Left lung (tissue), 10 donors: ENCODE data around the gene WSCD2. TPM values are rescaled to one million over a fixed set of nuclear protein-coding genes. Genes with fewer than 3 reads are reported as not detected.

Source experiments
- ATAC-seq: fragments of 200-7000 bp; cut with Tn5 transposase; one replicate; pipeline ENCODE4 v1.9.1; 2020; ENCODE audit warnings: moderate library complexity
- DNase-seq, 4 donors: peaks; one replicate each; pipeline ENCODE4 v3.0.0-alpha.2; 2013 to 2020
- H3K27ac ChIP-seq, 2 donors: fragments of 200-600 bp; sonication (generic) in 1 of 2; one replicate each; pipeline versions ENCODE4 v1.5.0 to v1.8.0; 2020 to 2021
- H3K27me3 ChIP-seq, 2 donors: fragments of 200-600 bp; sonication (generic) in 1 of 2; one replicate each; pipeline versions ENCODE4 v1.5.0 to v1.8.0; 2020 to 2021
- H3K36me3 ChIP-seq, 2 donors: fragments of 200-600 bp; sonication (generic) in 1 of 2; one replicate each; pipeline versions ENCODE4 v1.5.0 to v1.8.0; 2020 to 2021
- H3K4me1 ChIP-seq, 2 donors: fragments of 200-600 bp; one replicate each; pipeline ENCODE4 v1.8.0; 2021
- H3K4me3 ChIP-seq, 2 donors: fragments of 200-600 bp; sonication (generic) in 1 of 2; one replicate each; pipeline versions ENCODE4 v1.5.0 to v1.8.0; 2020 to 2021; ENCODE audit warnings: mild to moderate bottlenecking in 1 of 2
- H3K9me3 ChIP-seq, 2 donors: fragments of 200-600 bp; sonication (generic) in 1 of 2; one replicate each; pipeline versions ENCODE4 v1.5.0 to v1.8.0; 2020 to 2021
- intact Hi-C, 2 donors: fragments of 100-400 bp; cut with DNase I; formaldehyde crosslinking; loops; one replicate each; pipeline versions ENCODE4 v1.11.2 to v1.14.2; 2022
- polyA plus RNA-seq, 6 donors: library from polyadenylated mRNA; unstranded; fragments of 120-200 nt; gene quantifications; one replicate each; pipeline ENCODE4 v1.2.1, GENCODE V29; 2013; ENCODE audit not compliant: insufficient read length in 6 of 6
- total RNA-seq, 2 donors: library from RNA; stranded (reverse); fragmentation: NEBNext Ultra II Directional; extraction: Animal tissue kit (Norgen Biotek cat#: 25700); gene quantifications; one replicate each; pipeline ENCODE4 v1.2.1, GENCODE V29; 2021
- TF ChIP-seq, protein P1 (sequence below), 2 donors: fragments of 200-600 bp; sonication (generic) in 1 of 2; IDR thresholded peaks; one replicate each; pipeline versions ENCODE4 v1.5.0 to v1.8.0; 2021; ENCODE audit warnings: antibody characterized with exemption in 2 of 2
- donor health status: DM: no; HTN: yes; CAD: no.
- donor health status: DM: no; HTN: no; CAD: no.

WSCD2 gene
- total and polyA plus RNA-seq, 8 donors: 0.29 to 1.3 (median 0.47) TPM

DNA sequence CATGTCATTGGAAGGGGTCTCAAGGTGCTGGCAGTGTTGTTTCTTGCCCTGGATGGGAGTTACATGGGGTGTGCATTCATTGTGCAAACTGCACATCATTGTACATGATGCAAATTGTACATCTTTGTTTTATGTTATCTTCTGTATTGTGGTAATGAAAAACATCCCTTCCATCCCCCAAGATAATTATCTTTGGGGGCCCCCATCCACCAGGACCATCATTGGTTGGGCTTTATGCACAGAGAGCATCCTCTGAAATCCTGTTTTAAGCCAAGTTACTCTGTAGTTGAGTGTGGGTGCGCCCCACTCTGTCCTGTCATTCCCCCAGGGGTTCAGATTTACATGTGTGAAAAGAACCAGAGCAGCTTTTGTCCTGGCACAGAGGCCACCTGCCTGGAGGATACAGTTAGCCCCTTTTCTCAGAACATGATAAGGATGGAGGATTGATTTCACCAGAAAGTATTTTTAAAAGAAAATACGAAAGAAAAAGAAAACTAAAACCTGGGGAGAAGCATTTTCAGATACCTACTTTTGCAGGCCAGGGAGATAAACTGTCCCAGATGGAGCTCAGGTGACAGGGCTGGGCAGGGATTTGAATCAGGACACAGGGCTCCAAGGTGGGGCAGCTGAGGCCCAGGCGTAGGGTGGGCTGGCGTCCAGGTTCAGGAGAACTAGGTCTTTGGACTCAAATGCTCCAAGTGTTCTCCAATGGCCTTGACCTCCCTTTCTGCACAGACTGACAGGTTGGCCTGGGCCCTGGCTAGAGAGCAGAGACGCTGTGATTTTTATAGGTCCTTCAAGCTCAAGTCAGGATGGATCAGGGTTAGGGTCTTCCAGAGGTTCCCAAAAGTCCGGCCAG is 17.2 kb downstream of the WSCD2 start:
- Histone ChIP-seq H3K36me3 (no peaks in the 10 kb centered on the region), H3K4me1 (no peaks in the 10 kb centered on the region), H3K27me3 (peaks cover 0 to 16% of the 10 kb centered on the region in 2 donors), H3K4me3 (no peak overlapping the region), H3K27ac (no peak overlapping the region), H3K9me3 (no peaks in the 10 kb centered on the region)
- DNase-seq (no peak), ATAC-seq (no peak)
- intact Hi-C loops: no loop called here
- TF ChIP-seq, protein P1, sequence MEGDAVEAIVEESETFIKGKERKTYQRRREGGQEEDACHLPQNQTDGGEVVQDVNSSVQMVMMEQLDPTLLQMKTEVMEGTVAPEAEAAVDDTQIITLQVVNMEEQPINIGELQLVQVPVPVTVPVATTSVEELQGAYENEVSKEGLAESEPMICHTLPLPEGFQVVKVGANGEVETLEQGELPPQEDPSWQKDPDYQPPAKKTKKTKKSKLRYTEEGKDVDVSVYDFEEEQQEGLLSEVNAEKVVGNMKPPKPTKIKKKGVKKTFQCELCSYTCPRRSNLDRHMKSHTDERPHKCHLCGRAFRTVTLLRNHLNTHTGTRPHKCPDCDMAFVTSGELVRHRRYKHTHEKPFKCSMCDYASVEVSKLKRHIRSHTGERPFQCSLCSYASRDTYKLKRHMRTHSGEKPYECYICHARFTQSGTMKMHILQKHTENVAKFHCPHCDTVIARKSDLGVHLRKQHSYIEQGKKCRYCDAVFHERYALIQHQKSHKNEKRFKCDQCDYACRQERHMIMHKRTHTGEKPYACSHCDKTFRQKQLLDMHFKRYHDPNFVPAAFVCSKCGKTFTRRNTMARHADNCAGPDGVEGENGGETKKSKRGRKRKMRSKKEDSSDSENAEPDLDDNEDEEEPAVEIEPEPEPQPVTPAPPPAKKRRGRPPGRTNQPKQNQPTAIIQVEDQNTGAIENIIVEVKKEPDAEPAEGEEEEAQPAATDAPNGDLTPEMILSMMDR (IDR thresholded peaks at IDR 0.05): no peak

DNA sequence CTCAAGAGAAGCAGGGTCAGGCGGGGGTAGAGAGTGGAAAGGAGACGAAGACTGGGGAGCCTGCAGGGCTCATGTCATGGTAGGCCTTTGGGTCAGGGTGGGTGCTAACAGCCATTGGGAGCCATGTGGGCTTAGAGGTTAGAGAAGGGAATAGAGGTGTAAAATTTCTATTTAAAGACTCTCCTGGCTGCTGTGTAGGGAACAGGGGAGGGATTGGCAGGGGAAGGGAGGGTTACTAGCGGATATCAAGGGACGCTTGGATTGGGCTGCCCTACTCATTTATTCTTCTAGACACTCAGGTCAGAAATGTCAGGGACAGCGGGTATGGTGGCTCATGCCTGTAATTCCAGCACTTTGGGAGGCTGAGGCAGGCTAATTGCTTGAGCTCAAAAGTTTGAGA is 18.2 kb downstream of the WSCD2 start:
- ATAC-seq (no peak), DNase-seq (no peak)
- H3K4me3 ChIP-seq: no peak overlapping the region
- TF ChIP-seq, protein P1 (IDR thresholded peaks at IDR 0.05): no peak
- H3K27ac ChIP-seq: no peak overlapping the region
- intact Hi-C loops: no loop called here
- H3K27me3 ChIP-seq: peaks cover 0 to 23% of the 10 kb centered on the region in 2 donors
- H3K9me3 ChIP-seq: no peaks in the 10 kb centered on the region
- no peaks in the 10 kb centered on the region for H3K36me3 ChIP-seq
- no peaks in the 10 kb centered on the region for H3K4me1 ChIP-seq

DNA sequence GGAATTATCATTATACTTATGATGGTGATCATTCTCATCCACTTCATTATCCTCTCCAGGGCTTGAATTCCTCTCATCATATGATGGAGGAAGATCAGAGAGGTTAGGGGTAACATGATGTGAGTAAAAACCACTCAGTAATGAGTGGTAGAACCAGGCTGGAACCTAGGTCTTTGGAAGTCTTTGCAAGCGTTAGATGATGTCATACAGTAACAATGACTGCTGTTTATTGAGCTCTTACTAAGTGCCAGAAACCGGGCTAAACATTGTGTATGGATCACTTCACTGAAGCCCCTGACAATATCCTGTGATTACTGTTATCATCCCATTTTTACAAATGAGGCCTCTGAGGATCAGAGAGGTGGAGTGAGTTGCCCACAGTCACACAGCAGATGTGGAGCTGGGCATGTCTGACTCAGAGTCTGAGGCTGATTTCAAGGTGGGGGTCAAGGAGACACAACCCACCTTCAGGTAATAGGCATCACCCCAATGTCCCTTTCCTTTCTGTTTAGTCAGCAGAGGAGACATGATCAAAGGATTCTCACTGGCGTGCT is 19.5 kb downstream of the WSCD2 start:
- DNase-seq (no peak), ATAC-seq (no peak)
- no peaks in the 10 kb centered on the region for H3K4me1 ChIP-seq
- H3K4me3 ChIP-seq: no peak overlapping the region
- H3K27me3 ChIP-seq: peaks cover 0 to 26% of the 10 kb centered on the region in 2 donors
- no peak overlapping the region for H3K27ac ChIP-seq
- no peaks in the 10 kb centered on the region for H3K9me3 ChIP-seq
- intact Hi-C loops: no loop called here
- TF ChIP-seq, protein P1 (IDR thresholded peaks at IDR 0.05): no peak
- no peaks in the 10 kb centered on the region for H3K36me3 ChIP-seq

DNA sequence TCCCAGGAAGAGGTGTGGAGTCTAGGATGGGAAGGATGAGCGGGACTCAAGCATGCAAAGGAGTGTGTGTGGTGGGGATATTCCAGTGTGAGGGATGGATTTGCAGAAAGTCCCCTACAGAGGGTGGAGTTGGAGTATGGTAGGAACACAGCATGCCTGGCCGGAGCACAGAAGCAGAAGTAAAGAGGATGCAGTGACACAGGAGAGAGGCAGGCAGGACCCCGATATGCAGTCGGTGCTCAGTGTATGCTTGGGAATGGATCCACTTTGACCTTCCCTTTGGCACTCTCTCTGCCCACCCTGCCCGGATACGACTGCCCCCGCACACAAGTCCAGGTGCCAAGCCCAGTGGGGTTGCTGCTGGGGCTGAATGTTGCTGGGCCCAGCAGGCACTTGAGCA is 21.3 kb downstream of the WSCD2 start:
- Histone ChIP-seq H3K36me3 (no peaks in the 10 kb centered on the region), H3K4me3 (no peak overlapping the region), H3K4me1 (no peaks in the 10 kb centered on the region), H3K27ac (no peak overlapping the region), H3K9me3 (no peaks in the 10 kb centered on the region), H3K27me3 (peaks cover 0 to 28% of the 10 kb centered on the region in 2 donors)
- no peak for DNase-seq
- no peak for ATAC-seq
- intact Hi-C loops: no loop called here
- TF ChIP-seq, protein P1 (IDR thresholded peaks at IDR 0.05): no peak

DNA sequence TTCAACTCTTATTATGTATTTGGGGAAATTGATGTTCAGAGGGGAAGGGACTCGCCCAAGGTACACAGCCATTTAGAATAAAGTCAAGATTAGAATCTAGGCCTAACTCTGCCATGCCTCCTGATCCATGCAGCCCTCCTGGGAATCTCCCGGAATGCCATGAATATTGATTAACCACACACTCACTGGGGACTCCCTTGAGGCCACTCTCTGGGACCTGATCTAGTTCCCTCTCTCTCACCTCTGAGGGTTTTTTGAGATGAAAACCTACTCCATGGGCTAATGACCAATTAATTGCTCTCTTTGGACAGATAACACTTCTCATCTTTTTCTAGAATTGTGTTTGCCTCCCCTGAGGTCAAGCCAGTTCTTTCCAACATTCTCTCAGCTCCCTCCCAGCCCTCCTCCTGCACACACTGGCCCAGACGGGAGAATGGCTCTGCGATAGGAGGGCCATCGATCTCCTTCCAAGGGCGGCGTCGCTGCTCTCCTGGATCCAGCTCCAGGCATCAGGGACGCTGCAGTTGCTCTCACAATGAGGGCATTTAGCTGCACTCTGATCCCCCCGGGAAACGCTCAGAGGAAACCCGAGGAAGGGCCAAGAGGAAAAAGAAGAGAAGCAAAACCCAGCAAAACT is 22.6 kb downstream of the WSCD2 start:
- Histone ChIP-seq H3K9me3 (no peaks in the 10 kb centered on the region), H3K27me3 (peaks cover 0 to 30% of the 10 kb centered on the region in 2 donors), H3K36me3 (no peaks in the 10 kb centered on the region), H3K27ac (no peak overlapping the region), H3K4me3 (no peak overlapping the region), H3K4me1 (no peaks in the 10 kb centered on the region)
- intact Hi-C loops: no loop called here
- TF ChIP-seq, protein P1 (IDR thresholded peaks at IDR 0.05): no peak
- DNase-seq (no peak), ATAC-seq (no peak)
